BLaER1 treated with 17β-estradiol and CSF1 and Interleukin-3, amounts not matched to agents 10 nM and 100 nM (cell line): ENCODE data around the gene ELAPOR1.

Source experiments
- H3K27ac ChIP-seq, 11 experiments: shearing (Covaris generic); formaldehyde crosslinking; 2 replicates each; pipeline ENCODE4 v1.8.1; 2022
- H3K27me3 ChIP-seq, 11 experiments: shearing (Covaris generic); formaldehyde crosslinking; 2 replicates each; pipeline ENCODE4 v1.8.1; 2022
- H3K36me3 ChIP-seq, 11 experiments: shearing (Covaris generic); formaldehyde crosslinking; 2 replicates each; pipeline ENCODE4 v1.8.1; 2022
- H3K4me1 ChIP-seq, 10 experiments: shearing (Covaris generic); formaldehyde crosslinking; 2 replicates each; pipeline ENCODE4 v1.8.1; 2022
- H3K4me2 ChIP-seq, 11 experiments: shearing (Covaris generic); formaldehyde crosslinking; 2 replicates each; pipeline ENCODE4 v1.8.1; 2022
- H3K4me3 ChIP-seq, 10 experiments: shearing (Covaris generic); formaldehyde crosslinking; 2 replicates each; pipeline ENCODE4 v1.8.1; 2022
- H3K9ac ChIP-seq, 11 experiments: shearing (Covaris generic); formaldehyde crosslinking; 2 replicates each; pipeline ENCODE4 v1.8.1; 2022
- H3K9me3 ChIP-seq, 11 experiments: shearing (Covaris generic); formaldehyde crosslinking; replicated peaks in 1 of 11; 2 replicates each; pipeline ENCODE4 v1.8.1; 2022
- H4K20me1 ChIP-seq, 11 experiments: shearing (Covaris generic); formaldehyde crosslinking; 2 replicates each; pipeline ENCODE4 v1.8.1; 2022
- Cebpa-rat ChIP-seq, 11 experiments: shearing (Covaris generic); IDR thresholded peaks; 2 replicates each; pipeline ENCODE4 v1.8.1; 2022

ELAPOR1 gene

DNA sequence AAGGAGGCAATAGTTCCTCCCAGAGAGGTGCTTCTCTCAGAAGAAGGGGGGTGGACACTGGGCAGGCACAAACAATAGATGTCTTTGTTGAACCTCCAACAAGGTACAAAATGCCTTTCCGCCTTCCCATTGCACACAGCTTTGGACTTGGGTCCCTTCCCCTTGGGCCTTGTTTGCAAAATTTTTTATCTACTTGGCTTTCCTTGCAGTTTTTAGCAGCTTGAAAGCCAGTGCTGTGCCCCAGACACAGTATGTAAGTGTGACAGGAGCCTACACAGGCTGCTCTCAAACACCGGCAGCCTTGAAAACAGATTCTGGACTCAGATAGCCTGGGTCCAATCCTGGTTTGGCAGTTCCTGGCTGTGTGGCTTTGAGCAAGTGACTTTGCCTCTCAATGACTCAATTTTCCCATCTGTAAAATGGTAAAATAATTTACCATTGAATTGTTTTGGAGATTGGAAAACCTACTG lies 43.0 kb downstream of the ELAPOR1 start:
- no peak overlapping the region for H3K9ac ChIP-seq
- no peaks in the 10 kb centered on the region for H3K9me3 ChIP-seq
- peaks cover 24 to 55% (median 48%) of the 10 kb centered on the region in 10 experiments for H3K4me1 ChIP-seq
- H3K27ac ChIP-seq = 0 out of 22 replicates have a peak overlapping the region, but pooled peaks of 2 of the 11 experiments have one; percentile 1 to 4
- H3K4me3 ChIP-seq = no peak overlapping the region
- peaks cover 0 to 35% (median 0%) of the 10 kb centered on the region in 11 experiments; a peak in 5 of 22 replicates for H3K27me3 ChIP-seq
- H3K4me2 ChIP-seq = no peak overlapping the region
- no peaks in the 10 kb centered on the region; a peak in 1 of 22 replicates for H4K20me1 ChIP-seq
- no peak for TF ChIP-seq Cebpa-rat (IDR thresholded peaks at IDR 0.05)
- H3K36me3 ChIP-seq = no peaks in the 10 kb centered on the region

- H3K9me3 ChIP-seq = no peaks in the 10 kb centered on the region
- peaks cover 0 to 35% (median 0%) of the 10 kb centered on the region in 11 experiments; a peak in 5 of 22 replicates for H3K27me3 ChIP-seq
- no peaks in the 10 kb centered on the region for H3K36me3 ChIP-seq
- H3K4me2 ChIP-seq = no peak overlapping the region
- H4K20me1 ChIP-seq = no peaks in the 10 kb centered on the region; a peak in 1 of 22 replicates
- H3K4me1 ChIP-seq = peaks cover 38 to 63% (median 53%) of the 10 kb centered on the region in 10 experiments
- H3K9ac ChIP-seq = no peak overlapping the region
- H3K4me3 ChIP-seq = no peak overlapping the region
- 0 out of 22 replicates have a peak overlapping the region, but pooled peaks of 1 of the 11 experiments have one; percentile 10 for H3K27ac ChIP-seq
- no peak for TF ChIP-seq Cebpa-rat (IDR thresholded peaks at IDR 0.05)
These were observed 44.5 kb downstream of the ELAPOR1 start for GRCh38 chr1:109158433-109158832.

GRCh38 chr1:109159326-109159725 lies 45.4 kb downstream of the ELAPOR1 start:
- H3K27me3 ChIP-seq = peaks cover 0 to 40% (median 0%) of the 10 kb centered on the region in 11 experiments; a peak in 5 of 22 replicates
- H3K4me3 ChIP-seq = no peak overlapping the region
- TF ChIP-seq Cebpa-rat (IDR thresholded peaks at IDR 0.05) = no peak
- H3K9me3 ChIP-seq = no peaks in the 10 kb centered on the region
- H4K20me1 ChIP-seq = no peaks in the 10 kb centered on the region; a peak in 1 of 22 replicates
- peaks cover 46 to 63% (median 54%) of the 10 kb centered on the region in 10 experiments for H3K4me1 ChIP-seq
- no peak overlapping the region for H3K9ac ChIP-seq
- H3K4me2 ChIP-seq = peak overlapping the region in 7 of 11 experiments; percentile 2 to 97 (median 90); a peak in 8 of 22 replicates
- H3K36me3 ChIP-seq = no peaks in the 10 kb centered on the region
- H3K27ac ChIP-seq = peak overlapping the region in 3 of 11 experiments; percentile 24 to 45 (median 28); a peak in 3 of 22 replicates

- peaks cover 36 to 63% (median 57%) of the 10 kb centered on the region in 10 experiments for H3K4me1 ChIP-seq
- H4K20me1 ChIP-seq = no peaks in the 10 kb centered on the region; a peak in 1 of 22 replicates
- H3K9me3 ChIP-seq = no peaks in the 10 kb centered on the region
- H3K4me2 ChIP-seq = peak overlapping the region in 8 of 11 experiments; percentile 84 to 97 (median 92); a peak in 16 of 22 replicates
- H3K27me3 ChIP-seq = peaks cover 0 to 40% (median 0%) of the 10 kb centered on the region in 11 experiments; a peak in 3 of 22 replicates
- no peak for TF ChIP-seq Cebpa-rat (IDR thresholded peaks at IDR 0.05)
- H3K4me3 ChIP-seq = no peak overlapping the region
- H3K36me3 ChIP-seq = no peaks in the 10 kb centered on the region
- H3K27ac ChIP-seq = peak overlapping the region in 5 of 11 experiments; percentile 45 to 92 (median 86); a peak in 6 of 22 replicates
- no peak overlapping the region for H3K9ac ChIP-seq
These were observed 46.3 kb downstream of the ELAPOR1 start for GRCh38 chr1:109160071-109160840.

- Histone ChIP-seq H3K4me3 (peak overlapping the region in 5 of 10 experiments; percentile 3 to 43 (median 25); a peak in 8 of 20 replicates), H3K27ac (peak overlapping the region in 10 of 11 experiments; percentile 13 to 92 (median 85); a peak in 19 of 22 replicates), H3K4me1 (peaks cover 36 to 78% (median 67%) of the 10 kb centered on the region in 10 experiments), H3K9me3 (no peaks in the 10 kb centered on the region), H3K27me3 (peaks cover 0 to 38% (median 0%) of the 10 kb centered on the region in 11 experiments; a peak in 4 of 22 replicates), H3K4me2 (peak overlapping the region; percentile 76 to 97 (median 90)), H3K36me3 (no peaks in the 10 kb centered on the region), H3K9ac (peak overlapping the region in 10 of 11 experiments; percentile 17 to 80 (median 69); a peak in 17 of 22 replicates), H4K20me1 (peaks cover 0 to 2% (median 0%) of the 10 kb centered on the region in 11 experiments; a peak in 1 of 22 replicates)
- peak; percentile 97 to 100 (median 100) for TF ChIP-seq Cebpa-rat (IDR thresholded peaks at IDR 0.05)
These were observed 48.1 kb downstream of the ELAPOR1 start for GRCh38 chr1:109161858-109162606.

GRCh38 chr1:109162626-109163025 lies 48.7 kb downstream of the ELAPOR1 start:
- H3K9ac ChIP-seq = peak overlapping the region in 9 of 11 experiments; percentile 19 to 71 (median 59); a peak in 16 of 22 replicates
- H3K27me3 ChIP-seq = peaks cover 0 to 32% (median 0%) of the 10 kb centered on the region in 11 experiments; a peak in 4 of 22 replicates
- H3K36me3 ChIP-seq = no peaks in the 10 kb centered on the region
- no peaks in the 10 kb centered on the region for H3K9me3 ChIP-seq
- H3K4me1 ChIP-seq = peaks cover 42 to 84% (median 73%) of the 10 kb centered on the region in 10 experiments
- H3K4me2 ChIP-seq = peak overlapping the region; percentile 75 to 97 (median 90)
- TF ChIP-seq Cebpa-rat (IDR thresholded peaks at IDR 0.05) = peak in 3 of 11 experiments; percentile 6 to 7 (median 7); a peak in 4 of 22 replicates
- H3K27ac ChIP-seq = peak overlapping the region in 10 of 11 experiments; percentile 2 to 92 (median 83); a peak in 18 of 22 replicates
- peaks cover 0 to 8% (median 0%) of the 10 kb centered on the region in 11 experiments; a peak in 2 of 22 replicates for H4K20me1 ChIP-seq
- peak overlapping the region in 5 of 10 experiments; percentile 0 to 25 (median 16); a peak in 4 of 20 replicates for H3K4me3 ChIP-seq

- H3K27ac ChIP-seq = peak overlapping the region in 9 of 11 experiments; percentile 14 to 92 (median 86); a peak in 16 of 22 replicates
- H3K36me3 ChIP-seq = no peaks in the 10 kb centered on the region
- H3K4me3 ChIP-seq = no peak overlapping the region
- H3K9ac ChIP-seq = peak overlapping the region in 5 of 11 experiments; percentile 29 to 71 (median 69); a peak in 5 of 22 replicates
- H3K27me3 ChIP-seq = peaks cover 0 to 38% (median 0%) of the 10 kb centered on the region in 11 experiments; a peak in 6 of 22 replicates
- peak overlapping the region; percentile 75 to 97 (median 90); a peak in 21 of 22 replicates for H3K4me2 ChIP-seq
- TF ChIP-seq Cebpa-rat (IDR thresholded peaks at IDR 0.05) = no peak
- no peaks in the 10 kb centered on the region for H3K9me3 ChIP-seq
- H3K4me1 ChIP-seq = peaks cover 51 to 93% (median 82%) of the 10 kb centered on the region in 10 experiments
- H4K20me1 ChIP-seq = peaks cover 0 to 14% (median 0%) of the 10 kb centered on the region in 11 experiments; a peak in 2 of 22 replicates
These were observed 49.6 kb downstream of the ELAPOR1 start for GRCh38 chr1:109163551-109163950.
